Keratinocyte (primary cell): ENCODE data around the gene GJD3.

Experiments
- CTCF ChIP-seq, 3 experiments: IDR thresholded peaks in 1 of 3; conservative IDR thresholded peaks in 1 of 3; optimal IDR thresholded peaks in 1 of 3; 2 replicates in 2 of 3; 3 replicates in 1 of 3; pipeline versions ENCODE3 to v1.5.1; 2011; ENCODE audit warnings: low read length in 3 of 3, mild to moderate bottlenecking in 3 of 3, moderate library complexity in 2 of 3, control low read depth in 1 of 3, inconsistent platforms in 1 of 3; ENCODE audit not compliant: insufficient read depth in 2 of 3; ENCODE audit errors: extremely low read depth in 1 of 3
- EZH2 ChIP-seq: IDR thresholded peaks from one replicate; pipeline ENCODE4 v1.6.1; 2012; ENCODE audit warnings: inconsistent platforms, mild to moderate bottlenecking, low read length, moderate library complexity

- no peak for TF ChIP-seq CTCF (optimal IDR thresholded peaks at IDR 0.05 in 1 of 3, IDR thresholded peaks at IDR 0.05 in 1 of 3, conservative IDR thresholded peaks at IDR 0.05 in 1 of 3; ENCODE audit: extremely low read depth in 1 of 3, insufficient read depth in 2 of 3, low read length in 3 of 3)
- TF ChIP-seq EZH2 = no peak
These were observed 7.5 kb upstream of the GJD3 start for GRCh38 chr17:40372031-40372430.
